CD4-positive, alpha-beta T cell treated with Interleukin-2 at 100 ng/mL for 4 hours (primary cell): ENCODE measurements around the gene CIAO3.
A peak's percentile ranks its signal among the peaks of the same experiment; 100 is the strongest.
"Not testable (repeated sequence)": the region's sequence is repeated elsewhere in the genome, so short reads cannot be mapped to it uniquely, and the experiment has no call there.

Experiments used
- DNase-seq: peaks from one replicate; pipeline ENCODE4 v3.0.0-alpha.2; 2020; ENCODE audit warnings: low spot score

CIAO3 gene

GRCh38 chr16:740764-741505 is at the start of gene CIAO3:
TSS of gene CIAO3 (minus strand) at chr16:740997. CDS start at chr16:740985, 12 bp downstream.
- DNase-seq, result peak; percentile 92

GRCh38 chr16:790086-790485 is 49.3 kb upstream of the CIAO3 start:
- no peak for DNase-seq

- no peak for DNase-seq
These were observed 48.5 kb upstream of the CIAO3 start for GRCh38 chr16:789191-789850.

- peak; percentile 94 for DNase-seq
These were observed 47.8 kb upstream of the CIAO3 start, which contains the start of gene CHTF18 for GRCh38 chr16:788399-789126. TSS of gene CHTF18 (plus strand) at chr16:788620. CDS start at chr16:788685, 65 bp downstream.

GRCh38 chr16:787978-788398 is 47.2 kb upstream of the CIAO3 start, which contains the start of gene RPUSD1:
TSS of gene RPUSD1 (minus strand) at chr16:788381. CDS start at chr16:787737, 644 bp downstream.
- no peak for DNase-seq

GRCh38 chr16:787321-787966 is 46.6 kb upstream of the CIAO3 start:
- DNase-seq, result no peak

GRCh38 chr16:785563-786535 is 45.1 kb upstream of the CIAO3 start:
- DNase-seq, result peak; percentile 73

GRCh38 chr16:784431-784830 is 43.6 kb upstream of the CIAO3 start:
- DNase-seq, result no peak

GRCh38 chr16:783404-784161 is 42.8 kb upstream of the CIAO3 start:
- DNase-seq, result no peak

GRCh38 chr16:782766-783403 is 42.1 kb upstream of the CIAO3 start:
- no peak for DNase-seq

- DNase-seq, result no peak
These were observed 41.5 kb upstream of the CIAO3 start for GRCh38 chr16:782258-782657.

GRCh38 chr16:781346-782010 is 40.7 kb upstream of the CIAO3 start:
- DNase-seq, result no peak

GRCh38 chr16:780296-780695 is 39.5 kb upstream of the CIAO3 start:
- no peak for DNase-seq

- DNase-seq, result no peak
These were observed 38.8 kb upstream of the CIAO3 start for GRCh38 chr16:779561-779960.

GRCh38 chr16:778909-779527 is 38.2 kb upstream of the CIAO3 start:
- no peak for DNase-seq

- no peak for DNase-seq
These were observed 37.6 kb upstream of the CIAO3 start for GRCh38 chr16:778447-778846.

- no peak for DNase-seq
These were observed 37.0 kb upstream of the CIAO3 start for GRCh38 chr16:777826-778225.

GRCh38 chr16:776824-777223 is 36.0 kb upstream of the CIAO3 start:
- DNase-seq, result no peak

- DNase-seq, result not testable (repeated sequence)
These were observed 35.5 kb upstream of the CIAO3 start for GRCh38 chr16:776298-776697.
